ENCODE results near the gene TMEM240.

DNA sequence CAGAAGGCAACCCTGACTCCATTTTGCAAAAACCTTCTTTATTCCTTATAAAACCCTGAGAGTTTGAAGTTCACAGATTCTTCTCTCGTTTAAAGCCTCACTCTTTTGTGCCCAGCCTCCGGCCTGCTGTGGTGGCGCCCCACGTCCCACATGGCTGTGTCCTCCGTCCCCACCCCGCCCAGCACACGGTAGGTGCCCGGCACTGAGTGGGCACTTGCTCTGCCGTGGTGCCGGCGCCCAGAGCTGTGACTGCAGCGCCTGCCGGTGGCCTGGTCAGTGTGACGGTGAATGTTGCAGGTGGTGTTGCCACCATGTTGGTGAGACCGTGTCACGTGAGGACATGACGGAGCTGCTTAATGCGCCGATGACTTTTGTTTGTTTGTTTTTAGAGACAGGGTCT lies 19.1 kb downstream of the TMEM240 start:
- TF ChIP-seq, protein P1, sequence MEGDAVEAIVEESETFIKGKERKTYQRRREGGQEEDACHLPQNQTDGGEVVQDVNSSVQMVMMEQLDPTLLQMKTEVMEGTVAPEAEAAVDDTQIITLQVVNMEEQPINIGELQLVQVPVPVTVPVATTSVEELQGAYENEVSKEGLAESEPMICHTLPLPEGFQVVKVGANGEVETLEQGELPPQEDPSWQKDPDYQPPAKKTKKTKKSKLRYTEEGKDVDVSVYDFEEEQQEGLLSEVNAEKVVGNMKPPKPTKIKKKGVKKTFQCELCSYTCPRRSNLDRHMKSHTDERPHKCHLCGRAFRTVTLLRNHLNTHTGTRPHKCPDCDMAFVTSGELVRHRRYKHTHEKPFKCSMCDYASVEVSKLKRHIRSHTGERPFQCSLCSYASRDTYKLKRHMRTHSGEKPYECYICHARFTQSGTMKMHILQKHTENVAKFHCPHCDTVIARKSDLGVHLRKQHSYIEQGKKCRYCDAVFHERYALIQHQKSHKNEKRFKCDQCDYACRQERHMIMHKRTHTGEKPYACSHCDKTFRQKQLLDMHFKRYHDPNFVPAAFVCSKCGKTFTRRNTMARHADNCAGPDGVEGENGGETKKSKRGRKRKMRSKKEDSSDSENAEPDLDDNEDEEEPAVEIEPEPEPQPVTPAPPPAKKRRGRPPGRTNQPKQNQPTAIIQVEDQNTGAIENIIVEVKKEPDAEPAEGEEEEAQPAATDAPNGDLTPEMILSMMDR (IDR thresholded peaks at IDR 0.05) = no peak
- TF ChIP-seq POLR2A (IDR thresholded peaks at IDR 0.05) = no peak

Measured in Peyer's patch (tissue), 4 donors.